Neural progenitor cell (in vitro differentiated cells): ENCODE measurements around the gene CCDC61. TPM values are rescaled to one million over a fixed set of nuclear protein-coding genes. Genes with fewer than 3 reads are reported as not detected.

ENCODE experiments used
- DNase-seq: peaks from one replicate; pipeline ENCODE4 v3.0.0-alpha.2; 2016; ENCODE audit warnings: low spot score
- H2AFZ ChIP-seq: fragments of 200-600 bp; sonication (generic); replicated peaks from 2 replicates; pipeline ENCODE4 v1.6.1; 2016; ENCODE audit warnings: antibody characterized with exemption
- H3F3A ChIP-seq: fragments of 200-600 bp; sonication (generic); 2 replicates; pipeline ENCODE4 v1.6.1; 2016; ENCODE audit warnings: antibody characterized with exemption, low read depth
- H3K27ac ChIP-seq: fragments of 200-600 bp; sonication (generic); 2 replicates; pipeline ENCODE4 v1.5.1; 2016; ENCODE audit warnings: mild to moderate bottlenecking
- H3K27me3 ChIP-seq: fragments of 200-600 bp; sonication (generic); 2 replicates; pipeline ENCODE4 v1.6.1; 2016; ENCODE audit warnings: mild to moderate bottlenecking, moderate library complexity
- H3K36me3 ChIP-seq: fragments of 200-600 bp; sonication (generic); 2 replicates; pipeline ENCODE4 v1.5.1; 2016
- H3K4me1 ChIP-seq: fragments of 200-600 bp; sonication (generic); 2 replicates; pipeline ENCODE4 v1.6.1; 2016; ENCODE audit warnings: mixed run types
- H3K4me2 ChIP-seq: fragments of 200-600 bp; sonication (generic); 2 replicates; pipeline ENCODE4 v1.6.1; 2016
- H3K4me3 ChIP-seq: fragments of 200-600 bp; sonication (generic); 2 replicates; pipeline ENCODE4 v1.5.1; 2016
- H3K79me2 ChIP-seq: fragments of 200-600 bp; sonication (generic); 2 replicates; pipeline ENCODE4 v1.6.1; 2016; ENCODE audit warnings: low read depth
- H3K9ac ChIP-seq: fragments of 200-600 bp; sonication (generic); 2 replicates; pipeline ENCODE4 v1.6.1; 2016
- H3K9me3 ChIP-seq: fragments of 200-600 bp; sonication (generic); 2 replicates; pipeline ENCODE4 v1.5.1; 2016; ENCODE audit warnings: low read depth
- H4K20me1 ChIP-seq: fragments of 200-600 bp; sonication (generic); 2 replicates; pipeline ENCODE4 v1.6.1; 2016; ENCODE audit warnings: low read depth
- H3K27ac Mint-ChIP-seq: 3 replicates; pipeline ENCODE4 v1.8.0; 2021; ENCODE audit warnings: mixed read lengths
- H3K27me3 Mint-ChIP-seq: 2 replicates; pipeline ENCODE4 v1.8.0; 2022; ENCODE audit warnings: low read depth, mild to moderate bottlenecking, inconsistent platforms, moderate library complexity, mixed read lengths; ENCODE audit not compliant: insufficient read depth
- H3K36me3 Mint-ChIP-seq: 3 replicates; pipeline ENCODE4 v1.8.0; 2021; ENCODE audit warnings: mixed read lengths
- H3K4me1 Mint-ChIP-seq: 3 replicates; pipeline ENCODE4 v1.8.0; 2021; ENCODE audit warnings: mixed read lengths
- H3K4me3 Mint-ChIP-seq: 3 replicates; pipeline ENCODE4 v1.8.0; 2021; ENCODE audit warnings: mild to moderate bottlenecking, moderate library complexity, mixed read lengths
- H3K9me3 Mint-ChIP-seq: 3 replicates; pipeline ENCODE4 v1.8.0; 2020; ENCODE audit warnings: mixed read lengths
- CTCF ChIP-seq: fragments of 200-600 bp; sonication (generic); IDR thresholded peaks from 2 replicates; pipeline ENCODE4 v1.5.1; 2017; ENCODE audit warnings: antibody characterized with exemption, mild to moderate bottlenecking
- EZH2 ChIP-seq: fragments of 200-600 bp; sonication (generic); IDR thresholded peaks from 2 replicates; pipeline ENCODE4 v1.6.1; 2017; ENCODE audit warnings: antibody characterized with exemption, mild to moderate bottlenecking, moderate library complexity
- EZH2phosphoT487 ChIP-seq: fragments of 200-600 bp; sonication (generic); IDR thresholded peaks from 2 replicates; pipeline ENCODE4 v1.6.1; 2017; ENCODE audit warnings: antibody characterized with exemption
- total RNA-seq: library from RNA; depleted of rRNA; stranded (reverse); fragments of >200 nt; gene quantifications from 2 replicates; pipeline ENCODE4 v1.2.3, GENCODE V29; 2015; ENCODE audit warnings: low replicate concordance

The CCDC61 gene
- total RNA-seq, 1 donor from 2014 or later = 5.7 TPM

GRCh38 chr19:46015687-46016425 is 20.6 kb downstream of the CCDC61 start:
- Mint-ChIP-seq H3K9me3 (no peaks in the 10 kb centered on the region), H3K4me3 (peak overlapping the region; percentile 90), H3K4me1 (peaks cover 13% of the 10 kb centered on the region), H3K36me3 (peaks cover 3% of the 10 kb centered on the region), H3K27ac (no peak overlapping the region), H3K27me3 (peaks cover 15% of the 10 kb centered on the region)
- peaks cover 6% of the 10 kb centered on the region for H3K4me1 ChIP-seq
- peak overlapping the region; percentile 49 for H3K4me3 ChIP-seq
- no peaks in the 10 kb centered on the region for H3K36me3 ChIP-seq
- no peaks in the 10 kb centered on the region for H3K9me3 ChIP-seq
- H3K9ac ChIP-seq = no peak overlapping the region
- DNase-seq = peak; percentile 68
- H3K27ac ChIP-seq = no peak overlapping the region
- H3F3A ChIP-seq = peaks cover 29% of the 10 kb centered on the region
- H3K79me2 ChIP-seq = no peaks in the 10 kb centered on the region
- H2AFZ ChIP-seq = no peak overlapping the region
- TF ChIP-seq EZH2phosphoT487 (peak; percentile 78), CTCF (no peak), EZH2 (peak; percentile 86)
- H3K4me2 ChIP-seq = peak overlapping the region; percentile 90
- H3K27me3 ChIP-seq = peaks cover 39% of the 10 kb centered on the region
- peaks cover 37% of the 10 kb centered on the region for H4K20me1 ChIP-seq

- H3K4me3 ChIP-seq = peak overlapping the region; percentile 49
- peak overlapping the region; percentile 90 for H3K4me3 Mint-ChIP-seq
- peaks cover 4% of the 10 kb centered on the region for H3K36me3 Mint-ChIP-seq
- H3K27me3 ChIP-seq = peaks cover 39% of the 10 kb centered on the region
- H2AFZ ChIP-seq = no peak overlapping the region
- H3K9me3 ChIP-seq = no peaks in the 10 kb centered on the region
- H3K27ac ChIP-seq = no peak overlapping the region
- no peak overlapping the region for H3K9ac ChIP-seq
- H4K20me1 ChIP-seq = peaks cover 37% of the 10 kb centered on the region
- peak; percentile 93 for DNase-seq
- TF ChIP-seq CTCF (peak; percentile 77), EZH2phosphoT487 (peak; percentile 62), EZH2 (peak; percentile 78)
- no peak overlapping the region for H3K27ac Mint-ChIP-seq
- H3K36me3 ChIP-seq = no peaks in the 10 kb centered on the region
- no peaks in the 10 kb centered on the region for H3K9me3 Mint-ChIP-seq
- no peaks in the 10 kb centered on the region for H3K79me2 ChIP-seq
- H3K4me1 ChIP-seq = peaks cover 6% of the 10 kb centered on the region
- H3F3A ChIP-seq = peaks cover 29% of the 10 kb centered on the region
- H3K4me2 ChIP-seq = peak overlapping the region; percentile 90
- peaks cover 13% of the 10 kb centered on the region for H3K4me1 Mint-ChIP-seq
- peaks cover 15% of the 10 kb centered on the region for H3K27me3 Mint-ChIP-seq
These were observed 21.3 kb downstream of the CCDC61 start for GRCh38 chr19:46016426-46017094.

GRCh38 chr19:46017095-46017429 is 21.8 kb downstream of the CCDC61 start:
- H3K4me3 ChIP-seq = no peak overlapping the region
- H3K27ac ChIP-seq = no peak overlapping the region
- H3K4me2 ChIP-seq = no peak overlapping the region
- Mint-ChIP-seq H3K9me3 (no peaks in the 10 kb centered on the region), H3K4me3 (peak overlapping the region; percentile 64), H3K27me3 (peaks cover 15% of the 10 kb centered on the region), H3K4me1 (peaks cover 13% of the 10 kb centered on the region), H3K27ac (no peak overlapping the region), H3K36me3 (peaks cover 4% of the 10 kb centered on the region)
- peaks cover 29% of the 10 kb centered on the region for H3F3A ChIP-seq
- peaks cover 37% of the 10 kb centered on the region for H4K20me1 ChIP-seq
- H3K27me3 ChIP-seq = peaks cover 39% of the 10 kb centered on the region
- no peaks in the 10 kb centered on the region for H3K79me2 ChIP-seq
- DNase-seq = no peak
- no peaks in the 10 kb centered on the region for H3K36me3 ChIP-seq
- no peaks in the 10 kb centered on the region for H3K9me3 ChIP-seq
- H3K4me1 ChIP-seq = peaks cover 6% of the 10 kb centered on the region
- no peak overlapping the region for H2AFZ ChIP-seq
- no peak overlapping the region for H3K9ac ChIP-seq
- no peak for TF ChIP-seq EZH2
- TF ChIP-seq EZH2phosphoT487 = no peak
- TF ChIP-seq CTCF = no peak
